Left ventricle myocardium superior (tissue), 1 donor: Measurements from ENCODE around the gene TAAR9. TPM values are rescaled to one million over a fixed set of nuclear protein-coding genes. Genes with fewer than 3 reads are reported as not detected.

Experiments used
- ATAC-seq: fragments of 200-7000 bp; cut with Tn5 transposase; one replicate; pipeline ENCODE4 v1.9.1; 2020; ENCODE audit warnings: mild to moderate bottlenecking, moderate library complexity
- DNase-seq: peaks from one replicate; pipeline ENCODE4 v3.0.0-alpha.2; 2020
- intact Hi-C: fragments of 100-400 bp; cut with micrococcal nuclease; formaldehyde crosslinking; loops from one replicate; pipeline ENCODE4 v1.11.0; 2022
- total RNA-seq: library from RNA; stranded (reverse); fragmentation: NEBNext Ultra II Directional; extraction: Animal tissue kit (Norgen Biotek cat#: 25700); gene quantifications from one replicate; pipeline ENCODE4 v1.2.1, GENCODE V29; 2021
- donor health status: DM: no; HTN: yes; CAD: no; lungs with severe emphysema.

Gene TAAR9
- total RNA-seq, 1 donor from 2014 or later, result not detected

GRCh38 chr6:132569170-132569569, 31.1 kb downstream of the TAAR9 start:
- intact Hi-C loops, result no loop called here
- ATAC-seq, result no peak
- DNase-seq, result no peak

GRCh38 chr6:132570221-132570777, 32.2 kb downstream of the TAAR9 start, which contains the start of gene TAAR6:
TAAR6 (plus strand) TSS chr6:132570322; CDS start chr6:132570322, 0 bp downstream.
- DNase-seq, result no peak
- intact Hi-C loops, result no loop called here

GRCh38 chr6:132571774-132572173, 33.7 kb downstream of the TAAR9 start:
- intact Hi-C loops, result no loop called here
- DNase-seq, result no peak
- no peak for ATAC-seq

More at GRCh38 chr6:132570221-132570777, 32.2 kb downstream of the TAAR9 start, which contains the start of gene TAAR6:
- no peak for ATAC-seq

- no peak for DNase-seq
- intact Hi-C loops, result no loop called here
- ATAC-seq, result no peak
These were observed 46.6 kb downstream of the TAAR9 start for GRCh38 chr6:132584698-132585097.

GRCh38 chr6:132587424-132587823, 49.3 kb downstream of the TAAR9 start:
- DNase-seq (no peak), ATAC-seq (no peak)
- intact Hi-C loops, result no loop called here

Other genes with a start within 250 kb of the TAAR9 start
- 3.5 TPM for gene MOXD1, start 136.8 kb upstream of the TAAR9 start, total RNA-seq
- 59.0 TPM for gene STX7, start 25.2 kb upstream of the TAAR9 start, total RNA-seq
- gene TAAR8, start 14.4 kb downstream of the TAAR9 start, total RNA-seq, result not detected
- gene TAAR6, start 32.0 kb downstream of the TAAR9 start, total RNA-seq, result not detected
- gene TAAR5, start 51.5 kb downstream of the TAAR9 start, total RNA-seq, result not detected
- gene TAAR2, start 86.0 kb downstream of the TAAR9 start, total RNA-seq, result not detected
- gene TAAR1, start 120.9 kb downstream of the TAAR9 start, total RNA-seq, result not detected
- gene VNN1, start 175.8 kb downstream of the TAAR9 start, total RNA-seq, result 1.9 TPM
- 1.9 TPM for gene VNN2, start 219.6 kb downstream of the TAAR9 start, total RNA-seq